Stimulated activated CD8-positive, alpha-beta memory T cell treated with anti-CD3 and anti-CD28 coated beads, Interleukin-15, amount 100 ng/mL, for 48 hours (primary cell): ENCODE data around the gene CDK19.
"Not testable (repeated sequence)": the region's sequence is repeated elsewhere in the genome, so short reads cannot be mapped to it uniquely, and the experiment has no call there.

Source experiments
- DNase-seq, 2 donors: peaks; one replicate each; pipeline ENCODE4 v3.0.0-alpha.2; 2020; ENCODE audit warnings: low read depth in 2 of 2

Gene CDK19

DNA sequence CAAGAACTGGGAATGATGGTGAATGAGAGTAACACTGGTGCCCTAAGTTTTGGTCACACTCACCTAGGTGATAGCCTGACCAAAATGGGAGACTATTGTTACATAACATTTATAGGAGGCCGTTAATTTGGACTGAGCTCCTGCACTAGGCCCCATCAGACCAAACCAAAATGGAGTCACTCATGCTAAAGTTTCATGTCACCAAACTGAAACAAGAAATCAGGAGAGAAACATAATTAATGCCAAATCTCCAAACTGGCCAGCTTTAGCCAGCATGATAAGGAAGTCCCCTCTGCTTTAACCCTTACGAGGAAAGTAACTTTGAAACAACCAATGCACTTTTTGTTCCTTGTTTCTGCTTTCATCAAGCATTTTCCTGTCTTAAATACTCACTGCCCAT lies 227.9 kb downstream of the CDK19 start:
- DNase-seq, result no peak

DNA sequence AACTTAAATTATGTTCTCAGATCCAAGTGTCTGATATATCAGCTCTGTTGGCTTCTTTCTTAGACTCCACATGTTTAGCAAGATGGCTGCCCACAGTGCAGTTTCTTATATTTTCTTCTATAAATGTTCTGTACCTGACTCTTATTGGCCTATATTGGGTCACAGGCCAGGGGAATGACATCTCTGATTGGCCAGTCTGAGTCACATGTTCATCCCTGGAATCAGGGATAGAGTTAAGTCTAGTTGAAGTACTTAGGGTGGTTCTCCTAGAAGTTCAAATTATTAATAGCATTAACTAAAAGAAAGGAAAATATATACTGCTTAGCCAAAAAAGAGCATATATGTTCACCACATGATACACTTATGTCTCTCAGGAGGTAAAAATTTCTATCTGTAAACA lies 233.6 kb downstream of the CDK19 start:
- no peak for DNase-seq

DNA sequence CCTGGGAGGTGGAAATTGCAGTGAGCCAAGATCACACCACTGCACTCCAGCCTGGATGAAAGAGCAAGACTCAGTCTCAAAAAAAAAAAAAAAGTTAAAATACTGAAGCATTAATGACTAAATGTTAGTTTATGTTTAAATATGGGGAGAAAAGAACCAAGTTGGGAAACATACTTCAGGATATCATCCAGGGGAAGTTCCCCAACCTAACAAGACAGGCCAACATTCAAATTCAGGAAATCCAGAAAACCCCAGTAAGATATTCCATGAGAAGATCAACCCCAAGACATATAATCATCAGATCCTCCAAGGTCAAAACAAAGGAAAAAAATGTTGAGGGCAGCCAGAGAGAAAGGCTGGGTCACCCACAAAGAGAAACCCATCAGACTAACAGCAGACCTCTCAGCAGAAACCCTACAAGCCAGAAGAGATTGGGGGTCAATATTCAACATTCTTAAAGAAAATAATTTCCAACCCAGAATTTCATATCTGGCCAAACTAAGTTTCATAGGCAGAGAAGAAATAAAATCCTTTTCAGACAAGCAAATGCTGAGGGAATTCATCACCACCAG lies 237.6 kb downstream of the CDK19 start:
- not testable (repeated sequence) for DNase-seq

DNA sequence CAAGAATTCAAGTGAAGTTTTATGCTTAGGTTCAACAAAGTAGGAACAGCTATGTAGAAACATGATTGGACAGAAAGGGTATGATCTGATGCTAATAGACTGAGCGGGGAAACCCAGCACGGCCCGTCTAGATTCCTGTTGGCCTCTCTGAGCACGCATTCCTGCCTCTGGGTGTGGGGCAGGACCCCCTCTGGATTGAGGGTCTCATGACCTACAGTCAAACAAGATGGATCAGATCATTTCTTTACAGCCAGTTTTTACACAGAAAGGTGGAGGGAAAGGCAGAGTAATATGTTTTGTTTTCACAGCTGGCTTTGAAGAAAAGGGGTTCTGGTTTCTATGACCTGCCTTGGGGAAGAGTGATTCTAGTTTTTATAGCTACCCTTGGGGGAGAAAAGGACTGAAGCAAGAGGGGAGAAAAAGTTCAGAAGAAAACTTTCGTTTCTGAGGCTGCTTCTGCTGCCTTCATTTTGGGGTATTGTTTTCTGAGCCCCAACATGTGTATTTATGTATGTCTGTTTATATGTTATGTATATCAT lies 239.3 kb downstream of the CDK19 start:
- no peak for DNase-seq

DNA sequence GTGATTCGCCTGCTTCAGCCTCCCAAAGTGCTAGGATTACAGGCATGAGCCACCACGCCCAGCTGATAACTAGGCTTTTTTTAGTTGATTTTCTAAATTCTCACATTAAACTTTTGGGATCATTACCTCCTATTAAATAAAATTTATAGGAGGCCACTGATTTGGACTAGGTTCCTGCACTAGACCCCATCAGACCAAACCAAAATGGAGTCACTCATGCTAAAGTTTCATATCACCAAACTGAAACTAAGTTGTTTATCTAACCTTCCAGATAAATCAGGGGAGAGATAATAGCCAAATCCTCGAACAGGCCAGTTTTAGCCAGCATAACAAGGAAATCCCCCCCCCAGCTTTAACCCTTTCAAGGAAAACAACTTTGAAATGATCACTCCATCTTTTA lies 240.5 kb downstream of the CDK19 start:
- no peak for DNase-seq

DNA sequence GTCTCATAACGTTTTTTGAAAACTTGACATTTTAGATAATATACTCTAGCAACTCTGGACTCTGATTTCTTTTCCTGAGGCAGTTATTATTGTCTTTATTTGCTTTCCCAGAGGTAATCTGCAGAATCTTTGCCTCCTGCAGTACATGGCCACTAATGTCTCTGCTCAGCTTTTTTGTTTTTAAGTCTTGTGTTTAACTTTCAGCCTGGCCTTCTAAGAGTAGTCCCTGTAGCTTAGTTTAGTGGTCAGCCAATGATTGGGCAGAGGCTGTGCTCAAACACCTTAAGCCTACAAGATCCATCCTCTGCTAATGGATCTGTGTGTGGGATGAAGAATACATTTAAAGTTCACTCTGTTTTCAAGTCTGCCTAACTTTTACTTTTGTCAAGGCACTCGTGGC lies 241.7 kb downstream of the CDK19 start:
- DNase-seq, result no peak

DNA sequence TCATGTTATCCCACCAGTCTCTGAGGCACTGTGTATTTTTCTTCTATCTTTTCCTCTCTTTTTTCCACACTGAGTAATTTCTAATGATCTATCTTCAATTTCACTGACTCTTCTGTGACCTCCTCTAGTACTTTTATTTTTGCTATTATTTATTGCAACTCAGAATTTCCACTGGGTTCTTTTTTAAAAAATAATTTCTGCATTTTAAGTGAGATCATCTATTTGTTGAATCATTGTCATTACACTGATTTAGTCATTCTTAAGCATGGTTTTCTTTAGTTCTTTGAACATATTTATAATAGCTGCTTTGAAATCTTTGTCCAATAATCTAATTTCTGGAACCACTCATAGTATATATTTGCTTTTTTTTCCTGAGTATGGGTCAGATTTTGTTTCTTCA lies 242.1 kb downstream of the CDK19 start:
- no peak for DNase-seq

DNA sequence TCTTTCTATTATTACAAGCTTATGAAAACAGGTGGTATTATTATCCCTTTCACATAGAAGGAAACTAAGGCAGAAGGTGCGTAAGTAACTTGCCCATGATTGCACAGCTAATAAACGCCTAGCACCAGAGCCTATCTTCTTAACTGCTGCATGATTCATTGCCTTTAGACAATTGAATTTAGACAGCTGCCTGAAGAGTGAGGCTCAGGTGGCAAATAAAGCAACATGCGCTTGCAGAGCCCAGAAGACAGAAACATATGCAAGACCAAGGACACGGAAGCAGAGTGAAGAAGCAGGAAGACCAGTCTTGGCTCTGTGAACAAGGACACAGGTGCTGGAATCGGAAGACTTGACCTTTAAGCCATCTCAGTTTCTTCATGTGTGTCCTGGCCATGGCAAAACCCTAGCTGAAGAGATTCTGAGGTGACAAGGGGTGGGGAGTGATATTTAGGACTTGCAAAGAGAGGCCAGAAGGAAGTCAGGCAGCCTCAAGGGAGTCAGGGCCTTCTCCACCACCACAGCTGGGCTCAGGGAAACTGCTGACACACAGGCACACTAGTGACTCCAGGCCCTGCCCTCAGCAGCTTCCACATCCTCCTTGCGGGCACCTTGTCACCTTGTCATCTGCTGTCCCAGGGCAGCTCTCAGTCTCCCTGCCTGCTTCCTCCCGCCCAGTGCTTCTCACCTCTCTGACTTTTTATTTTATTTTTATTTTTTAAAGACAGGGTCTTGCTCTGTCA lies 247.1 kb downstream of the CDK19 start:
- no peak for DNase-seq

DNA sequence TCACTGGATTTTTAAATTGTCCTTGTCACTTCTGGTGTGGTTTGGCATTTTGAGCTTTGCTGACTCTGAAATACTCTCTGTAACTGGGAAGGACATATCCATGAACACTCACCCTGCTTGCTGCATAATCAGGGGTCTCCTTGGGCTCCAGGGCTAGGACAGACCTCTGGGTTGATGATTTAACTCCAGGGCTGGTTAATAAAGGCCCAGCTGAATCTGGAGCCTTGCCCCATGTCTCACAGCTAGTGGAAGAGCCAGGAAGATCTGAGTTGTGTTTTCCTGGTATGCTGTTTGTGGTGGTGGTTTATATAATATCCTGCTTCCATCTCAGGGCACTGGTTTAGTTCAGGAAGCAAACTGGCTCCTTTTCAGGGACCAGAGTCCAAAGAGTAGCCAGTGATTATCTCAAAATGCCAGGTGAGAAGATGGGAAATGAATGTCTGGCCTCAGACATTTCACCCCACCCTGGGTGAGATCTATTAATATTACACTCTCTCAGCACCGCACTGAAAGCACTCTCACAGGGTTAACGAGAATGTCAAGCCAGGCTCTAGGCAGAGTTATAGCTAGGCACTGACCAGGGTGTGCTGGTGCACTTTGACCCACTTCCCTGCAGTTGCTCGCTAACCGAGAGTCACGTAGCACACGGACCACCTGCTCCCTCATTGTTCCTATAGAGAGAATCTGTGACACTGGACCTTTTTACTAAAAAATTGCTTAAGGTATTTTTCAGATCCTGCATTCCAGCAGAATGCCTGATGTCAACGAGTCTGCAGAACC lies 248.7 kb downstream of the CDK19 start:
- DNase-seq, result no peak

DNA sequence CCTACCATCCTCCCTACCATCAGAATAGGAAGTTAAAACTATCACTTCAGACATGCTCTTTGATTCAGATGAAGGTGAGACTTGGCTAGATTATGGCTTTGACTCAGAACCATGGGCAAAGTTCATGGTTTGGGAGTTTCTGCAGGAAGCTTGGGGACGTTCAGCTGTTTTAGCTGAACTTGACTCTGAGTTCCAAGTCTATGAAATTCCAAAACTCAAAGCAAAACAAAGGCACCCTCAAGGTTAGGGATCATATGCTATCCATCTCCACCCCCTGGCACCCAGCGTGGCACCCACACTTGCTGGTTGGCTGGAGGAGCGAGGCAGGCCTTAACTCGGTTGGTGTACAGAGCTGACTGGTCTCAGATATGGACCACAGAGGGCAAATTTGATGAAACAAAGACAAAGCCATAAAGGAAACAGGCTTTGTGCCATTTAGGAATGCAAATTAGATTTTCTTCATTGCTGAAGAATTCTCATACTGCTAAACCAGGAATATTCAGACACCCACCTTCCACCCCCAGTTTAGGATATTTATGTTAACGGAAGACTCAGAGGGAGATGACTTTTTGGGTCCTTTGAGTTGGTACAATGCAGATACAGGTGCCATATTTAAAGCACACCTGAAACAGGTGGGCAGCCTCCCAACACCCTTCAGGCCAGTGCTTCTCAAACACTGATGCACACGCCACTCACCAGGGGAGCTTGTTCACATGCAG lies 250.4 kb downstream of the CDK19 start:
- no peak for DNase-seq

DNA sequence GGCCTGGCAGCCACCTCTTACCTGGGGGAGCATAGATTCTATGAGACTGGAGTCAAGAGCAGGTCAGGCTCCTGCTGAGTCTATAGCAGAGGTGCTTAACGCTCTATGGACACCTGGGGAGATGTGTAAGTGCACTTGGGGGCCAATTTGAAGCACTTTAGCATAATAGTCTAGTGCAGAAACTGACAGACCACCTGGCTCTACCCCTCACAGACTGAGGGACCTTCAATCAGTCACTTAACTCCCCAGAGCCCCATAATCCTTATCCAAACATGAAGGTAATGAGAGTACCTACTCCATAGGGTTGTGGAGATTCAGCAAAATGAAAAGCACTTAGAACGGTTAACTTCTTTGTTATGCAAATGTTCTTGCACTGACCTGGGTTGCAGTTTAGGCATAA lies 251.6 kb downstream of the CDK19 start:
- no peak for DNase-seq

DNA sequence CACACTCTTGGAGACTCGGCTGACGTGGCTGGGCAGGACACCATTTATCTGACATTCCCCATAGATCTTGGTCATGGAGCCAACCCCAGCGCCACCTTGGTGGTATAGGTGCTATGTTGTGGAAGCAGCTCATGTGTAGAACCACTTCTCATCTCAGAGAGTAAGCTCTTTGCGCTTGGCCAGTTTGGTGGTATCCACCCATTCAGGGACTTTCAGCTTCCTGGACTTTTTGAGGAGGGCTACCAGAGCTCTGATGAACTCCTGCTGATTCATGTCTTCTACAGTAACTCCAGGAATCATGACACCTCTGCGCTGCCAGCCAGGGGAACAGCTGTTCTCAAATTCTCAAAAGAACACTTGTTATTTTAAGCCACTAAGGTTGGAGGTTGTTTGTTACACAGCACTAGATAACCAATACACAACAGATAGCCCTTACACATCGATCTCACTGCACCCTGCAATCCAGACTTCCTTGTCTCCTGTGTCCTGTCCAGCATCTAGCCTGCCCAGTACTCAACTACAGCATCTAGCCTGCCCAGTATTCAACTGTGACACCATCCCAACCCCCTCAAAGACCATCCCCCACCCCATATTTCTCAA lies 252.9 kb downstream of the CDK19 start:
- DNase-seq, result no peak

DNA sequence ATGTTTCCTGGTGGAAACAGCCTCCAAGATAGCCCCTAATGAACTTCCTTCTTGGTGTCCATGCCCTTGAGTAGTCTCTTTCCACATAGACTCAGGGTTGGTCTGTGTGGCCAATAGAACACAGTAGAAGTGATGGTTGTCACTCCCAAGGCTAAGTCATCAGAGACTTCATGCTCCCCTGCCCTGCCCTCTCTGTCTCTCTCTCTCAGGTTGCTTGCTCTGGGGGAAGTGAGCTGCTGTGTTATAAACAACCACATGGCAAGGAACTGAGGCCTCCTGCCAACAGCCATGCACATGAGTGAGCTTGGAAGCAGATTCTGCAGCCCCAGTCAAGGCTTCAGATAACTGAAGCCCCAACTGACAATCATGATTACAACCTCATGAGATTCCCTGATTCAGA lies 253.6 kb downstream of the CDK19 start:
- no peak for DNase-seq

DNA sequence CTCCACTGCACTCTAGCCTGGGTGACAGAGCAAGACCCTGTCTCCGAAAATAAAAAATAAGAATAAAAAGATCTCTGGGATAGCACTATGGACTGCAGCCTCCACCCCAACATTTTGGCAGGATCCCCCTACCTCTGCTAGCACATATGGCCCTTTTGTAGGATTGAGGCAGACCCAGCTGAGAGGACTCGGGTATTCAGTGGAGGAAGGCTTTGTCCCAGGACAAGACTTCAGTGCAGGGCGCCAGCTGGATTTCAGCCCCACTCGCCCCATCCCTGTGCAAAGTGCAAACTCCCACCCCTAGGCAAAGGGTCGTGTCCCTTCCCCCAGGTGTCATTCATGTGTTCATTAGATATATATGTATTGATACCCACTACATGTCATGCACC lies 254.3 kb downstream of the CDK19 start:
- no peak for DNase-seq

DNA sequence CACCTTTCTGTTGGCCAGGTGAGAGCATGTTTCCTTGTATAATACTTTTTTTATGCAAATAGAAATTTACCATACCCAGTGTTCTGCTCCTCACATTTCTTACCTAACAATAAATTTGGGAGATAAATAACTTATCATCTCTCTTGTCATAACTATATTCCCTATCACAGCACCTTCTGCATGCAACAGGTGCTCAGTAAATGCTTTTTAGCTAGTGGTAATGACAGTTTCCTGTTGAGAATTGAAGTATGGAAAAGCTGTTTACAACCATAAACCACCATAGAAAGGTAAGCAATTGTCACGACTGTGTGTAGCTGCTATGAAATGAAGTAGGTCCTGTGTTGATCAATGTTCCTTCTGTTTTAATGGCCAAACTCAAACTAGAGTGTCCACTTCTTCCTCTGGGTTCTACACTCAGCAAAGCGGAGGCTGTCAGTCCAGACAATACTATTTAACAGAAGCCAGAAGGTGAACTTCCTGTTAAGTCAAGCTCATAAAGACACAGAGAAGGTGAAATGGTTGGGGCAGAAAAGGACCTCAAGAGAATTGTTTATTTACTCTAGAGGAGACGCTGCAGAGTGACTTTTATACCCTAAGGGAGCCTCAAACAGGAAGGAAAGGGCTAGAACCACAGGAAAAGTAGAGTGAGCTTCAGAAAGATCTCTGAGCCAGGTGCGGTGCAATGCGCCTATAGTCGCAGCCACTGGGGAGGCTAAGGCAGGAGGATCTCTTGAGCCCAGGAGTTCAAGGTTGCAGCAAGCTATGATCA lies 254.8 kb downstream of the CDK19 start:
- DNase-seq, result no peak
